ENCODE measurements around the gene PDE8B. TPM values are rescaled to one million over a fixed set of nuclear protein-coding genes. Genes with fewer than 3 reads are reported as not detected.
A peak's percentile ranks its signal among the peaks of the same experiment; 100 is the strongest.

PDE8B gene
- total RNA-seq, 2 experiments from 2014 or later, result 0.68 TPM; not detected in 1

GRCh38 chr5:77337686-77338085 is 127.2 kb downstream of the PDE8B start:
- CTCF ChIA-PET, result no interaction called here
- Mint-ChIP-seq H3K4me1 (no peaks in the 10 kb centered on the region), H3K27me3 (peaks cover 25% of the 10 kb centered on the region), H3K4me3 (no peak overlapping the region), H3K36me3 (no peaks in the 10 kb centered on the region), H3K27ac (no peak overlapping the region), H3K9me3 (ENCODE audit: low read depth) (no peaks in the 10 kb centered on the region)
- ATAC-seq, result no peak
- DNase-seq, result no peak

GRCh38 chr5:77339337-77339890 is 128.9 kb downstream of the PDE8B start:
- ATAC-seq, result no peak
- DNase-seq, result no peak
- Mint-ChIP-seq H3K4me1 (no peaks in the 10 kb centered on the region), H3K4me3 (no peak overlapping the region), H3K27me3 (peaks cover 13% of the 10 kb centered on the region), H3K9me3 (ENCODE audit: low read depth) (no peaks in the 10 kb centered on the region), H3K27ac (no peak overlapping the region), H3K36me3 (no peaks in the 10 kb centered on the region)
- CTCF ChIA-PET, result no interaction called here

GRCh38 chr5:77343165-77343564 is 132.7 kb downstream of the PDE8B start:
- Mint-ChIP-seq H3K36me3 (no peaks in the 10 kb centered on the region), H3K4me3 (no peak overlapping the region), H3K27me3 (peaks cover 14% of the 10 kb centered on the region), H3K4me1 (no peaks in the 10 kb centered on the region), H3K27ac (no peak overlapping the region), H3K9me3 (ENCODE audit: low read depth) (no peaks in the 10 kb centered on the region)
- ATAC-seq (no peak), DNase-seq (no peak)
- CTCF ChIA-PET, result interaction anchor here (1.3 kb wide), 1 partner anchor 149 kb away, joined by 3 read pairs; no protein-coding TSS in a partner anchor

GRCh38 chr5:77347435-77348098 is 137.1 kb downstream of the PDE8B start:
- no peaks in the 10 kb centered on the region for H3K36me3 Mint-ChIP-seq
- H3K4me1 Mint-ChIP-seq, result no peaks in the 10 kb centered on the region
- no peak overlapping the region for H3K27ac Mint-ChIP-seq
- peaks cover 11% of the 10 kb centered on the region for H3K27me3 Mint-ChIP-seq
- H3K9me3 Mint-ChIP-seq (ENCODE audit: low read depth), result no peaks in the 10 kb centered on the region
- CTCF ChIA-PET, result no interaction called here
- DNase-seq (no peak), ATAC-seq (no peak)
- H3K4me3 Mint-ChIP-seq, result no peak overlapping the region

- CTCF ChIA-PET, result no interaction called here
- DNase-seq (no peak), ATAC-seq (no peak)
- Mint-ChIP-seq H3K27ac (no peak overlapping the region), H3K36me3 (no peaks in the 10 kb centered on the region), H3K4me1 (peaks cover 18% of the 10 kb centered on the region), H3K9me3 (ENCODE audit: low read depth) (no peaks in the 10 kb centered on the region), H3K4me3 (no peak overlapping the region), H3K27me3 (peaks cover 12% of the 10 kb centered on the region)
Observed at GRCh38 chr5:77353251-77353650, 142.8 kb downstream of the PDE8B start.

GRCh38 chr5:77354454-77354853 is 144.0 kb downstream of the PDE8B start:
- ATAC-seq, result no peak
- H3K4me3 Mint-ChIP-seq, result no peak overlapping the region
- H3K27me3 Mint-ChIP-seq, result peaks cover 12% of the 10 kb centered on the region
- H3K4me1 Mint-ChIP-seq, result peaks cover 20% of the 10 kb centered on the region
- H3K9me3 Mint-ChIP-seq (ENCODE audit: low read depth), result no peaks in the 10 kb centered on the region
- CTCF ChIA-PET, result no interaction called here
- no peaks in the 10 kb centered on the region for H3K36me3 Mint-ChIP-seq
- H3K27ac Mint-ChIP-seq, result no peak overlapping the region
- DNase-seq, result no peak

- Mint-ChIP-seq H3K36me3 (no peaks in the 10 kb centered on the region), H3K9me3 (ENCODE audit: low read depth) (no peaks in the 10 kb centered on the region), H3K27ac (no peak overlapping the region), H3K27me3 (peaks cover 9% of the 10 kb centered on the region), H3K4me3 (no peak overlapping the region), H3K4me1 (peaks cover 20% of the 10 kb centered on the region)
- CTCF ChIA-PET, result interaction anchor here (1.2 kb wide), 1 partner anchor 136 kb away, joined by 3 read pairs; no protein-coding TSS in a partner anchor
- DNase-seq (no peak), ATAC-seq (no peak)
Observed at GRCh38 chr5:77355080-77355479, 144.6 kb downstream of the PDE8B start.

GRCh38 chr5:77355751-77356150 is 145.3 kb downstream of the PDE8B start:
- H3K4me3 Mint-ChIP-seq, result no peak overlapping the region
- CTCF ChIA-PET, result interaction anchor here (1.2 kb wide), 1 partner anchor 136 kb away, joined by 3 read pairs; no protein-coding TSS in a partner anchor
- ATAC-seq, result no peak
- H3K27me3 Mint-ChIP-seq, result peaks cover 6% of the 10 kb centered on the region
- H3K4me1 Mint-ChIP-seq, result peaks cover 20% of the 10 kb centered on the region
- no peak for DNase-seq
- no peaks in the 10 kb centered on the region for H3K36me3 Mint-ChIP-seq
- no peaks in the 10 kb centered on the region for H3K9me3 Mint-ChIP-seq (ENCODE audit: low read depth)
- H3K27ac Mint-ChIP-seq, result no peak overlapping the region

GRCh38 chr5:77356740-77357139 is 146.3 kb downstream of the PDE8B start:
- no peaks in the 10 kb centered on the region for H3K9me3 Mint-ChIP-seq (ENCODE audit: low read depth)
- peak; percentile 65 for DNase-seq
- no peak overlapping the region for H3K27ac Mint-ChIP-seq
- no peaks in the 10 kb centered on the region for H3K36me3 Mint-ChIP-seq
- no peak overlapping the region for H3K4me3 Mint-ChIP-seq
- H3K4me1 Mint-ChIP-seq, result peaks cover 20% of the 10 kb centered on the region
- ATAC-seq, result peak; percentile 84
- CTCF ChIA-PET, result interaction anchor here (0.8 kb wide), 1 partner anchor 136 kb away, joined by 3 read pairs; no protein-coding TSS in a partner anchor
- H3K27me3 Mint-ChIP-seq, result peaks cover 4% of the 10 kb centered on the region

- Mint-ChIP-seq H3K36me3 (no peaks in the 10 kb centered on the region), H3K9me3 (ENCODE audit: low read depth) (no peaks in the 10 kb centered on the region), H3K4me3 (no peak overlapping the region), H3K4me1 (peaks cover 20% of the 10 kb centered on the region), H3K27ac (no peak overlapping the region), H3K27me3 (peaks cover 4% of the 10 kb centered on the region)
- DNase-seq (no peak), ATAC-seq (no peak)
- CTCF ChIA-PET, result no interaction called here
Observed at GRCh38 chr5:77358255-77359205, 148.1 kb downstream of the PDE8B start.

- CTCF ChIA-PET, result no interaction called here
- no peaks in the 10 kb centered on the region for H3K9me3 Mint-ChIP-seq (ENCODE audit: low read depth)
- no peak overlapping the region for H3K4me3 Mint-ChIP-seq
- no peaks in the 10 kb centered on the region for H3K36me3 Mint-ChIP-seq
- DNase-seq, result no peak
- no peak for ATAC-seq
- H3K4me1 Mint-ChIP-seq, result peaks cover 20% of the 10 kb centered on the region
- peaks cover 2% of the 10 kb centered on the region for H3K27me3 Mint-ChIP-seq
- no peak overlapping the region for H3K27ac Mint-ChIP-seq
Observed at GRCh38 chr5:77359231-77359630, 148.8 kb downstream of the PDE8B start.

GRCh38 chr5:77360381-77360780 is 149.9 kb downstream of the PDE8B start:
- ATAC-seq (no peak), DNase-seq (no peak)
- Mint-ChIP-seq H3K9me3 (ENCODE audit: low read depth) (no peaks in the 10 kb centered on the region), H3K4me3 (no peak overlapping the region), H3K27me3 (peaks cover 2% of the 10 kb centered on the region), H3K27ac (no peak overlapping the region), H3K36me3 (no peaks in the 10 kb centered on the region), H3K4me1 (peaks cover 20% of the 10 kb centered on the region)
- CTCF ChIA-PET, result no interaction called here

- Mint-ChIP-seq H3K27me3 (peaks cover 2% of the 10 kb centered on the region), H3K27ac (no peak overlapping the region)
Observed at GRCh38 chr5:77360973-77361372, 150.5 kb downstream of the PDE8B start.

More at GRCh38 chr5:77360973-77361372, 150.5 kb downstream of the PDE8B start:
- ATAC-seq (no peak), DNase-seq (no peak)
- H3K36me3 Mint-ChIP-seq, result no peaks in the 10 kb centered on the region
- CTCF ChIA-PET, result no interaction called here
- peaks cover 20% of the 10 kb centered on the region for H3K4me1 Mint-ChIP-seq
- no peaks in the 10 kb centered on the region for H3K9me3 Mint-ChIP-seq (ENCODE audit: low read depth)
- H3K4me3 Mint-ChIP-seq, result no peak overlapping the region

Measured in activated CD8-positive, alpha-beta memory T cell treated with anti-CD3 and anti-CD28 coated beads, Interleukin-2, amount 10 ng/mL, durations not matched to agents 7 days and 5 days (primary cell).